A673 (cell line): ENCODE measurements around the gene ARHGAP15.

ENCODE experiments used
- CTCF ChIP-seq: fragments of 300-800, 200-600 bp; sonication (generic); conservative IDR thresholded peaks from 2 replicates; pipeline ENCODE4 v1.5.1; 2017; ENCODE audit warnings: low read depth, mild to moderate bottlenecking, antibody characterized with exemption, low read length, moderate library complexity, mixed read lengths
- EZH2 ChIP-seq: fragments of 200-600 bp; sonication (generic); IDR thresholded peaks from 2 replicates; pipeline ENCODE4 v1.6.1; 2017; ENCODE audit warnings: borderline replicate concordance, low read depth, mild to moderate bottlenecking, mixed read lengths, antibody characterized with exemption, low read length; ENCODE audit not compliant: poor library complexity, severe bottlenecking

GRCh38 chr2:143357966-143358365 is 228.7 kb downstream of the ARHGAP15 start:
- TF ChIP-seq CTCF, result no peak
- no peak for TF ChIP-seq EZH2
